CD4-positive, alpha-beta T cell (primary cell): ENCODE data around the gene SRPRA. TPM values are rescaled to one million over a fixed set of nuclear protein-coding genes. Genes with fewer than 3 reads are reported as not detected.

Source experiments
- ATAC-seq: fragments of 200-7000 bp; cut with Tn5 transposase; one replicate; pipeline ENCODE4 v1.10.0; 2022; ENCODE audit warnings: mild to moderate bottlenecking; ENCODE audit not compliant: poor library complexity
- CTCF ChIA-PET: fragments of 350-600 bp; sonication (Branson Sonifier 250); formaldehyde crosslinking; loops from one replicate; lab custom pipeline; 2021; ENCODE audit warnings: antibody characterized with exemption, inconsistent platforms; lab: Charles Lee
- POLR2A ChIA-PET: fragments of 350-600 bp; sonication (Branson Sonifier 250); formaldehyde crosslinking; loops from one replicate; lab custom pipeline; 2021; ENCODE audit warnings: antibody characterized with exemption, inconsistent platforms; lab: Charles Lee
- DNase-seq, 14 experiments: peaks; one replicate each; pipeline ENCODE4 v3.0.0-alpha.2; 2013 to 2020; ENCODE audit warnings: mixed read lengths in 2 of 14
- H3K27ac ChIP-seq, 2 donors: one replicate each; pipeline versions ENCODE4 v1.5.1 to v1.7.0; 2013; ENCODE audit warnings: low read length in 2 of 2, low read depth in 1 of 2, mild to moderate bottlenecking in 1 of 2
- H3K27me3 ChIP-seq, 2 experiments: 1 replicate in 1 of 2; 2 replicates in 1 of 2; pipeline versions ENCODE4 v1.6.1 to v1.7.0; 2013; ENCODE audit warnings: low read length in 2 of 2, control low read depth in 1 of 2, mild to moderate bottlenecking in 1 of 2, moderate library complexity in 1 of 2; ENCODE audit not compliant: insufficient read depth in 2 of 2, control insufficient read depth in 1 of 2
- H3K36me3 ChIP-seq: one replicate; pipeline ENCODE4 v1.6.1; 2013; ENCODE audit warnings: low read length, control low read depth; ENCODE audit not compliant: insufficient read depth
- H3K4me1 ChIP-seq: one replicate; pipeline ENCODE4 v1.6.1; 2013; ENCODE audit warnings: low read length, control low read depth; ENCODE audit not compliant: insufficient read depth
- H3K4me3 ChIP-seq: one replicate; pipeline ENCODE4 v1.5.1; 2013; ENCODE audit warnings: mild to moderate bottlenecking, low read length, moderate library complexity
- H3K9me3 ChIP-seq, 2 experiments: 1 replicate in 1 of 2; 2 replicates in 1 of 2; pipeline versions ENCODE4 v1.6.1 to v1.7.0; 2013; ENCODE audit warnings: low read length in 2 of 2, mild to moderate bottlenecking in 2 of 2, control low read depth in 1 of 2, moderate library complexity in 1 of 2; ENCODE audit not compliant: control insufficient read depth in 1 of 2, insufficient read depth in 1 of 2
- H3K27ac Mint-ChIP-seq: one replicate; pipeline ENCODE4 v1.8.0; 2020; ENCODE audit warnings: mixed read lengths
- H3K27me3 Mint-ChIP-seq: one replicate; pipeline ENCODE4 v1.8.0; 2021; ENCODE audit warnings: mixed read lengths
- H3K36me3 Mint-ChIP-seq: one replicate; pipeline ENCODE4 v1.8.0; 2021; ENCODE audit warnings: low read depth, mixed read lengths
- H3K4me1 Mint-ChIP-seq: one replicate; pipeline ENCODE4 v1.8.0; 2021; ENCODE audit warnings: low read depth, mixed read lengths
- H3K4me3 Mint-ChIP-seq: one replicate; pipeline ENCODE4 v1.8.0; 2020; ENCODE audit warnings: mild to moderate bottlenecking, mixed read lengths
- H3K9me3 Mint-ChIP-seq: one replicate; pipeline ENCODE4 v1.8.0; 2020; ENCODE audit warnings: mixed read lengths
- intact Hi-C, 2 experiments: fragments of 100-400 bp; cut with DNase I in 1 of 2; cut with micrococcal nuclease in 1 of 2; formaldehyde crosslinking; loops; one replicate each; pipeline versions ENCODE4 v1.15.1 to v1.9.0; 2023 to 2025; cut with DNase I, micrococcal nuclease
- total RNA-seq, 174 experiments: library from RNA in 2 of 174; stranded (reverse) in 2 of 174; gene quantifications; one replicate each; pipeline ENCODE4 v1.2.3 and lab custom pipeline; 2021 to 2026
- TF ChIP-seq, protein P1 (sequence below): fragments of 200-600 bp; IDR thresholded peaks from one replicate; pipeline ENCODE4 v1.8.0; 2022; ENCODE audit warnings: antibody characterized with exemption, mild to moderate bottlenecking

The SRPRA gene
- total RNA-seq, 2 experiments from 2014 or later, result 198 to 206 TPM

DNA sequence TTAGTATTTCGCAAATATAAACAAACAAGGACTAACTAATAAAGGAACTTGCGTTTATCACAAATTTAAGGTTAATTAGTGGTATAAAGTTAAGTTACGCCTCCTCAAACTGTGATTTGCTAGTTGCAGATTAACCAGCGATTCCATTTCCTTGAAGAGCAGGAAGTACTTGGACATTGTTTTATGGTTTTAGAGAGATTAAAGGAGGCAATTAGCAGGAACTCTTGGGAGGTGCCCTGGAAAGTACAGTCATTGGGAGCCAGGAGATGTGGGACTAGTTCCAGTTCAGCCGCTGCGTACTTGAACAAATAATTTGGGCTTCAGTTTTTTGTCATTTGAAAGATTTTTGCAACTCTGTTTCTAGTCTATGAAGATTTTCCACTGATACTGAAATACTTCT is 53.9 kb downstream of the SRPRA start:
- Histone ChIP-seq H3K4me3 (no peak overlapping the region), H3K36me3 (no peaks in the 10 kb centered on the region), H3K4me1 (peaks cover 21% of the 10 kb centered on the region), H3K27ac (no peak overlapping the region), H3K9me3 (no peaks in the 10 kb centered on the region), H3K27me3 (no peaks in the 10 kb centered on the region)
- intact Hi-C loops, result loop anchor here (5.0 to 10.0 kb wide), 6 partner anchors 52 to 1260 kb away; partner anchors contain the start of genes CCDC15 (in 1 of the 2), CDON (in 1 of the 2), CHEK1 (in 1 of the 2) and DCPS (in 1 of the 2)
- POLR2A ChIA-PET, result no interaction called here
- H3K27ac Mint-ChIP-seq, result no peak overlapping the region
- H3K27me3 Mint-ChIP-seq, result no peaks in the 10 kb centered on the region
- no peak overlapping the region for H3K4me3 Mint-ChIP-seq
- peaks cover 20% of the 10 kb centered on the region for H3K36me3 Mint-ChIP-seq
- no peak for DNase-seq
- ATAC-seq, result no peak
- H3K9me3 Mint-ChIP-seq, result no peaks in the 10 kb centered on the region
- TF ChIP-seq, protein P1, sequence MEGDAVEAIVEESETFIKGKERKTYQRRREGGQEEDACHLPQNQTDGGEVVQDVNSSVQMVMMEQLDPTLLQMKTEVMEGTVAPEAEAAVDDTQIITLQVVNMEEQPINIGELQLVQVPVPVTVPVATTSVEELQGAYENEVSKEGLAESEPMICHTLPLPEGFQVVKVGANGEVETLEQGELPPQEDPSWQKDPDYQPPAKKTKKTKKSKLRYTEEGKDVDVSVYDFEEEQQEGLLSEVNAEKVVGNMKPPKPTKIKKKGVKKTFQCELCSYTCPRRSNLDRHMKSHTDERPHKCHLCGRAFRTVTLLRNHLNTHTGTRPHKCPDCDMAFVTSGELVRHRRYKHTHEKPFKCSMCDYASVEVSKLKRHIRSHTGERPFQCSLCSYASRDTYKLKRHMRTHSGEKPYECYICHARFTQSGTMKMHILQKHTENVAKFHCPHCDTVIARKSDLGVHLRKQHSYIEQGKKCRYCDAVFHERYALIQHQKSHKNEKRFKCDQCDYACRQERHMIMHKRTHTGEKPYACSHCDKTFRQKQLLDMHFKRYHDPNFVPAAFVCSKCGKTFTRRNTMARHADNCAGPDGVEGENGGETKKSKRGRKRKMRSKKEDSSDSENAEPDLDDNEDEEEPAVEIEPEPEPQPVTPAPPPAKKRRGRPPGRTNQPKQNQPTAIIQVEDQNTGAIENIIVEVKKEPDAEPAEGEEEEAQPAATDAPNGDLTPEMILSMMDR, result no peak
- peaks cover 66% of the 10 kb centered on the region for H3K4me1 Mint-ChIP-seq
- CTCF ChIA-PET, result interaction anchor here (0.7 kb wide), 1 partner anchor 89 kb away, joined by 3 read pairs; the partner anchor contains the start of gene DCPS

DNA sequence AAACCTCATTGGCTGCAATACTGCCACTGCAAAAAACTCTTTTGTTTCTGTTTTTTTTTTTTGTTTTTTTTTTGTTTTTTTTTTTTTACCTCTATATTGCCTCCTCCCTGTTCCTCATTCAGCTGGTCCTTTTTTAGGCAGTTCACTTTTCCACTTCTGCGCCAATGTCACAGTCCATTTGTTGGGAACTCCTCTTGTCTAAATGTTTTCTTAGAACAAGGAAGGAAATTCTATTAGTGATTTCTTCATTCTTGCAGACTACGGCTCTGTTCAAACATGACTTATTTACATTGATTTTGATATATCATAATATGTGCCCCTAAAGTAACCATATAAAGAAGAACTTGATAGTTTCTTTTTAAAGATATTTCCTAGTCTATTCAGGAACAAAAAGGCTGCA is 54.3 kb downstream of the SRPRA start:
- H3K27me3 ChIP-seq, result no peaks in the 10 kb centered on the region
- intact Hi-C loops, result loop anchor here (5.0 to 10.0 kb wide), 6 partner anchors 53 to 1260 kb away; partner anchors contain the start of genes CCDC15 (in 1 of the 2), CDON (in 1 of the 2), CHEK1 (in 1 of the 2) and DCPS (in 1 of the 2)
- Mint-ChIP-seq H3K36me3 (peaks cover 24% of the 10 kb centered on the region), H3K4me1 (peaks cover 70% of the 10 kb centered on the region), H3K27me3 (no peaks in the 10 kb centered on the region), H3K4me3 (peak overlapping the region; percentile 34), H3K9me3 (no peaks in the 10 kb centered on the region), H3K27ac (no peak overlapping the region)
- no peaks in the 10 kb centered on the region for H3K9me3 ChIP-seq
- H3K4me3 ChIP-seq, result no peak overlapping the region
- H3K27ac ChIP-seq, result no peak overlapping the region
- CTCF ChIA-PET, result interaction anchor here (0.7 kb wide), 1 partner anchor 90 kb away, joined by 3 read pairs; the partner anchor contains the start of gene DCPS
- TF ChIP-seq, protein P1, result no peak
- DNase-seq, result peak in 1 of 14 experiments; percentile 9
- POLR2A ChIA-PET, result interaction anchor here (0.7 kb wide), 1 partner anchor 311 kb away, joined by 4 read pairs; the partner anchor contains the start of gene PUS3
- no peak for ATAC-seq
- peaks cover 21% of the 10 kb centered on the region for H3K4me1 ChIP-seq
- no peaks in the 10 kb centered on the region for H3K36me3 ChIP-seq

Other genes starting within 250 kb of the SRPRA start
- 1 to 10 TPM; 1.9 to 2.7 TPM for gene CDON, start 206.0 kb downstream of the SRPRA start, total RNA-seq
- 10 to 100 TPM; 33.1 to 37.6 TPM for gene RPUSD4, start 57.2 kb downstream of the SRPRA start, total RNA-seq
- gene FAM118B, start 57.1 kb downstream of the SRPRA start, total RNA-seq, result 1 to 10 TPM; 1.0 to 1.8 TPM
- 10 to 100 TPM; 25.3 to 29.0 TPM for gene FOXRED1, start 259 bp upstream of the SRPRA start, total RNA-seq
- 1 to 10 TPM; 7.7 to 7.9 TPM for gene TIRAP, start 14.2 kb upstream of the SRPRA start, total RNA-seq
- 1 to 10 TPM; 6.2 to 6.3 TPM for gene DCPS, start 35.2 kb upstream of the SRPRA start, total RNA-seq
- gene ST3GAL4, start 86.8 kb upstream of the SRPRA start, total RNA-seq, result 1 to 10 TPM; 1.6 TPM